ENCODE data around the gene SAXO1.

SAXO1 gene

DNA sequence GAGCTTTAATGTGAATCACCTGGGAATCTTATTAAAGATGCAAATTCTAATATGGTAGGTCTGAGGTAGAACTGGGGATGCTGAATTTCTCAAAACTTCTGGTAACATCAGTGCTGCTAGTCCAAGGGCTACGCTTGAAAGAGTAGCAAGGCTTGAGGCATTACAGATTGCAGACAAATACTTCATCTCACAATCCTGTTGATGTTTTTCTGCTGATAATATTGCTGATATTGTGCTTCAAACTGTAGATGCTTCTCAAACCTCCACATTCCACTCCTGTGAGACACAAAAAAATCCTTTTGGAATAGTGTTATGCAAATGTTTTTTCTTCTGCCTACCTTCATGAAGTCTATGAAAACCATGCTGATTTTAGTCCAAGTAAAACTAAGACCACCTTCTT lies 139.5 kb downstream of the SAXO1 start:
- no peak overlapping the region for H3K4me3 ChIP-seq (ENCODE audit: low read depth, low read length)
- DNase-seq (ENCODE audit: low read depth), result no peak
- TF ChIP-seq, protein P1, sequence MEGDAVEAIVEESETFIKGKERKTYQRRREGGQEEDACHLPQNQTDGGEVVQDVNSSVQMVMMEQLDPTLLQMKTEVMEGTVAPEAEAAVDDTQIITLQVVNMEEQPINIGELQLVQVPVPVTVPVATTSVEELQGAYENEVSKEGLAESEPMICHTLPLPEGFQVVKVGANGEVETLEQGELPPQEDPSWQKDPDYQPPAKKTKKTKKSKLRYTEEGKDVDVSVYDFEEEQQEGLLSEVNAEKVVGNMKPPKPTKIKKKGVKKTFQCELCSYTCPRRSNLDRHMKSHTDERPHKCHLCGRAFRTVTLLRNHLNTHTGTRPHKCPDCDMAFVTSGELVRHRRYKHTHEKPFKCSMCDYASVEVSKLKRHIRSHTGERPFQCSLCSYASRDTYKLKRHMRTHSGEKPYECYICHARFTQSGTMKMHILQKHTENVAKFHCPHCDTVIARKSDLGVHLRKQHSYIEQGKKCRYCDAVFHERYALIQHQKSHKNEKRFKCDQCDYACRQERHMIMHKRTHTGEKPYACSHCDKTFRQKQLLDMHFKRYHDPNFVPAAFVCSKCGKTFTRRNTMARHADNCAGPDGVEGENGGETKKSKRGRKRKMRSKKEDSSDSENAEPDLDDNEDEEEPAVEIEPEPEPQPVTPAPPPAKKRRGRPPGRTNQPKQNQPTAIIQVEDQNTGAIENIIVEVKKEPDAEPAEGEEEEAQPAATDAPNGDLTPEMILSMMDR (IDR thresholded peaks at IDR 0.05; ENCODE audit: low read depth, low read length, missing control alignments), result no peak

DNA sequence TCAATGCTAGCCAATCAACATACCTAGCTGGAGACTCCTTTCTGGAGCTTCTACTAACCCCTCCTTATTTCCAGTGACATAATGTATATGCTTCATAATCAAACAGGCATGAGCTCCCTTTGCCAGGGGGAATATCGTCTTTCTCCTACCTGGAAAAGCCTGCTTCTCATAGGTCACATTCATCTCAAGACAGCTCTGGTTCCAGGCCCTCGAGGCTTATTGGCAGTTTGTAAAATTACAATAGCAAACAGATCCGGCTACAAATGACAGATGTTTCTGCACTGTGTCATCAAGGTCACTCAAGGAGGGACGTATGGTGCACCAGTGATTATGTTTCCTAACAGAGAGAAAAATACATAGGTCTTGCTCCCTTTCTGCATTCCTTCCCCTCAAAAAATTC lies 140.0 kb downstream of the SAXO1 start:
- TF ChIP-seq, protein P1 (IDR thresholded peaks at IDR 0.05; ENCODE audit: low read depth, low read length, missing control alignments), result no peak
- H3K4me3 ChIP-seq (ENCODE audit: low read depth, low read length), result no peak overlapping the region
- no peak for DNase-seq (ENCODE audit: low read depth)

DNA sequence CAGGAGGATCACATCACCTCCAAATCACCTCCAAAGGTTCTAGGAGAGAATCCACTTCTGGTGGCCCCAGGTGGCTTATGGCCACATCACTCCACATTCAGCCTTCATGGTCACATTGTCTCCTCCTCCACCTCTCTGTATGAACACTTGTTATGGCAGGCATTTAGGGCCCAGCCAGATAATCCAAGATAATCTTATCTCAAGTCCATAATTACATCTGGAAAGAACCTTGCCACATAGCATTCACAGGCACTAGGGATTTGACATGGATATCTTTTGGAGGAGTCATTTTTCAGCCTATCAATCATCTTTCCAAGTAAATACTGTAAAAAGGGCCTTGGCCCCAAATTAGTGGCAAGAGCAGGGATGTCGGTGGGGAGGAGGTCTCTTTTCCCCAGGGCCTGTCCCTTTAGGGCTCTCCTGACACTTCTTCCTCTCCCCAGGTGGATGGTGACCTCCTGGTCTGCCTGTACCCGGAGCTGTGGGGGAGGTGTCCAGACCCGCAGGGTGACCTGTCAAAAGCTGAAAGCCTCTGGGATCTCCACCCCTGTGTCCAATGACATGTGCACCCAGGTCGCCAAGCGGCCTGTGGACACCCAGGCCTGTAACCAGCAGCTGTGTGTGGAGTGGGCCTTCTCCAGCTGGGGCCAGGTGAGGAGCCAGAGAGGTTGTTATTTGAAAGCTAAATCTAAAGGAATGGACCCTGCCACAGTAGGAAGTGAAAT lies 140.9 kb downstream of the SAXO1 start:
- TF ChIP-seq, protein P1 (IDR thresholded peaks at IDR 0.05; ENCODE audit: low read depth, low read length, missing control alignments), result no peak
- H3K4me3 ChIP-seq (ENCODE audit: low read depth, low read length), result no peak overlapping the region
- DNase-seq (ENCODE audit: low read depth), result no peak

DNA sequence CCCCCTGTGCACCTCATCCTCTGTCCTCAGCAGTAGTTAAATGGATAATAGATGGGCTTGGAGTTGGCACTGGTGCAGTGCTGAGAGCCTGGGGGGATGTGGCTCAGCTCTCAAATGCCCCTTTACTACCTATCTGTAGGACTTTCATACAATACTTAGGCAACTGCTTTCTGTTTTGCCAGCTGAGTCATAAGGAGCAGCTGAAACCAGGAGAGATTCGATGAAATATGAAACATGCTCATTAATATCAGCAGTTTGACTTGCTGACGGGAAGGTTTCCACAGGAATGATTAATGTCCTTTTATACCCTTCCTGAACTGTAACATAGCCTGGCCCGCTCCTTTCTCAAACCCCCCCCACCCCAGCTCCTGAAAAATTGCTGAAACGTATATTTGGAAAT lies 142.6 kb downstream of the SAXO1 start:
- no peak for DNase-seq (ENCODE audit: low read depth)
- no peak overlapping the region for H3K4me3 ChIP-seq (ENCODE audit: low read depth, low read length)
- TF ChIP-seq, protein P1 (IDR thresholded peaks at IDR 0.05; ENCODE audit: low read depth, low read length, missing control alignments), result no peak

DNA sequence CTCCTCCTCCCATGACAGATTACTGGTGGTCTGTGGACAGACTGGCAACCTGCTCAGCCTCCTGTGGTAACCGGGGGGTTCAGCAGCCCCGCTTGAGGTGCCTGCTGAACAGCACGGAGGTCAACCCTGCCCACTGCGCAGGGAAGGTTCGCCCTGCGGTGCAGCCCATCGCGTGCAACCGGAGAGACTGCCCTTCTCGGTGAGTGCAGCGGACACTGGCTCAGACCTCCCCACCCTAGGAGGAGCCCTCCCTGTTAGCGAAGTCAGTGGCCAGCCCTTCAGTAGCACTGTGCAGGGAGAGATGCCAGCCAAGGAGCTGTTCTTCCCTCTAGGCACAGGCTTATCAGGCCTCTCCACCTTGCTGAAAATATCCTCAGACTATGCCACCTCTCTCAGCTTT lies 143.5 kb downstream of the SAXO1 start:
- TF ChIP-seq, protein P1 (IDR thresholded peaks at IDR 0.05; ENCODE audit: low read depth, low read length, missing control alignments), result no peak
- DNase-seq (ENCODE audit: low read depth), result no peak
- H3K4me3 ChIP-seq (ENCODE audit: low read depth, low read length), result no peak overlapping the region

DNA sequence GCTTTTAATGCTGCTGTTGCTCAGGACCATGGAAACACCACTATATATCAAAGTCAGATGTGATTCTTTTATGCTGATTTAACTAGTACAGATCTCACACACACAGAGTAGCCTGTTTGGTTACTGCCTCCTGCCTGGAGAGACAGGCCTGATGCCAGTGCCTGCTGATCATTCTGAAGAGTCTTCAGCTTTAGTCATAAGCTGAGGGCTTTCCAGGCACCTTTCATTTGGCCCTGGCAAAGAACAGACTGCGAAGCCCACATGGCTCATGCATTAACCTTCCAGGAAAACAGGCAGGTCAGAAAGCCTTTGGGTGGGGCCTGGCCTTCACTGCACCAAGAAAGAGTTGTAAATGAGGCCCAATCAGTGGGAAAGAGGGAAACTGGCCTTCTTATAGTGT lies 144.7 kb downstream of the SAXO1 start:
- H3K4me3 ChIP-seq (ENCODE audit: low read depth, low read length), result no peak overlapping the region
- no peak for DNase-seq (ENCODE audit: low read depth)
- TF ChIP-seq, protein P1 (IDR thresholded peaks at IDR 0.05; ENCODE audit: low read depth, low read length, missing control alignments), result no peak

DNA sequence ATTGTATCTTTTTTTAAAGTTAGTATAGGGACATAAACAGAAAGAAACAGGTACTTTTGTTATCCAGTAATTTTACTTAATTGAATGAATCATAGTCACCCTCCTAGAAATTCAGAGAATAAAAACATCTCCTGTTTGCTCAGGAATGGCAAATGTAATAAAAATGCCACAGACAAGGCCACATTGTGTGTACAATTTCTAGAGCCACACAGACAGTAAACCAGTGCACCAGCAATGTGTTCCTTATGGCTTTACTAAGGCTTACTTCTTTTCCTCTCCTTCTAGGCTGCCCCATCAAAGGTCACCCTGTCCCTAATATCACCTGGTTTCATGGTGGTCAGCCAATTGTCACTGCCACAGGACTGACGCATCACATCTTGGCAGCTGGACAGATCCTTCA lies 145.5 kb downstream of the SAXO1 start:
- H3K4me3 ChIP-seq (ENCODE audit: low read depth, low read length), result no peak overlapping the region
- TF ChIP-seq, protein P1 (IDR thresholded peaks at IDR 0.05; ENCODE audit: low read depth, low read length, missing control alignments), result no peak
- no peak for DNase-seq (ENCODE audit: low read depth)
